Measurements from ENCODE around the gene FAM131A.

Gene FAM131A

GRCh38 chr3:184343200-184343876 is 5.9 kb downstream of the FAM131A start:
- FAIRE-seq, result no peak

- no peak for FAIRE-seq
Observed at GRCh38 chr3:184344579-184345316, 7.3 kb downstream of the FAM131A start.

GRCh38 chr3:184345317-184346144 is 8.1 kb downstream of the FAM131A start:
- no peak for FAIRE-seq

- no peak for FAIRE-seq
Observed at GRCh38 chr3:184346480-184347190, 9.2 kb downstream of the FAM131A start.

GRCh38 chr3:184347321-184348056 is 10.1 kb downstream of the FAM131A start:
- FAIRE-seq, result no peak

GRCh38 chr3:184348057-184348382 is 10.6 kb downstream of the FAM131A start:
- no peak for FAIRE-seq

GRCh38 chr3:184349563-184350470 is 12.4 kb downstream of the FAM131A start:
- FAIRE-seq, result no peak

- FAIRE-seq, result no peak
Observed at GRCh38 chr3:184350618-184351017, 13.2 kb downstream of the FAM131A start.

GRCh38 chr3:184351511-184352148 is 14.2 kb downstream of the FAM131A start:
- FAIRE-seq, result no peak

GRCh38 chr3:184352149-184352785 is 14.9 kb downstream of the FAM131A start:
- FAIRE-seq, result no peak

GRCh38 chr3:184352897-184353545 is 15.6 kb downstream of the FAM131A start:
- FAIRE-seq, result no peak

- no peak for FAIRE-seq
Observed at GRCh38 chr3:184353546-184353941, 16.1 kb downstream of the FAM131A start.

- FAIRE-seq, result no peak
Observed at GRCh38 chr3:184354121-184354728, 16.8 kb downstream of the FAM131A start.

- no peak for FAIRE-seq
Observed at GRCh38 chr3:184354754-184355153, 17.4 kb downstream of the FAM131A start.

- FAIRE-seq, result no peak
Observed at GRCh38 chr3:184355261-184356040, 18.1 kb downstream of the FAM131A start.

GRCh38 chr3:184357248-184358123 is 20.1 kb downstream of the FAM131A start:
- no peak for FAIRE-seq

GRCh38 chr3:184358124-184358767 is 20.8 kb downstream of the FAM131A start:
- FAIRE-seq, result no peak

All from colon (tissue), 2 donors.